Activated naive CD8-positive, alpha-beta T cell treated with anti-CD3 and anti-CD28 coated beads, Interleukin-2, amount 50 U/mL, for 24 hours (primary cell): ENCODE data around the gene SLC39A8.

Experiments
- ATAC-seq: fragments of 150-1000 bp; cut with Tn5 transposase; one replicate; pipeline ENCODE4 v1.10.0; 2021
- DNase-seq: peaks from one replicate; pipeline ENCODE4 v3.0.0; 2021
- H3K27ac Mint-ChIP-seq: one replicate; pipeline ENCODE4 v1.8.0; 2021; ENCODE audit warnings: mild to moderate bottlenecking, mixed read lengths
- H3K27me3 Mint-ChIP-seq: one replicate; pipeline ENCODE4 v1.8.0; 2021; ENCODE audit warnings: mixed read lengths
- H3K36me3 Mint-ChIP-seq: one replicate; pipeline ENCODE4 v1.8.0; 2021; ENCODE audit warnings: low read depth, mixed read lengths
- H3K4me1 Mint-ChIP-seq: one replicate; pipeline ENCODE4 v1.8.0; 2021; ENCODE audit warnings: mixed read lengths
- H3K4me3 Mint-ChIP-seq: one replicate; pipeline ENCODE4 v1.8.0; 2021; ENCODE audit warnings: mild to moderate bottlenecking, moderate library complexity, mixed read lengths
- H3K9me3 Mint-ChIP-seq: one replicate; pipeline ENCODE4 v1.8.0; 2021; ENCODE audit warnings: mixed read lengths

Gene SLC39A8

GRCh38 chr4:102350634-102351033, 5.4 kb upstream of the SLC39A8 start:
- H3K27ac Mint-ChIP-seq, result no peak overlapping the region
- DNase-seq (no peak), ATAC-seq (no peak)
- H3K27me3 Mint-ChIP-seq, result no peaks in the 10 kb centered on the region
- peaks cover 9% of the 10 kb centered on the region for H3K4me1 Mint-ChIP-seq
- H3K36me3 Mint-ChIP-seq, result no peaks in the 10 kb centered on the region
- no peak overlapping the region for H3K4me3 Mint-ChIP-seq
- no peaks in the 10 kb centered on the region for H3K9me3 Mint-ChIP-seq

GRCh38 chr4:102348701-102349100, 3.4 kb upstream of the SLC39A8 start:
- ATAC-seq, result no peak
- Mint-ChIP-seq H3K4me1 (peaks cover 20% of the 10 kb centered on the region), H3K27me3 (no peaks in the 10 kb centered on the region), H3K36me3 (peaks cover 6% of the 10 kb centered on the region), H3K9me3 (no peaks in the 10 kb centered on the region), H3K27ac (no peak overlapping the region), H3K4me3 (no peak overlapping the region)
- no peak for DNase-seq

GRCh38 chr4:102345795-102346100, 466 bp upstream of the SLC39A8 start:
- ATAC-seq (no peak), DNase-seq (no peak)
- Mint-ChIP-seq H3K9me3 (no peaks in the 10 kb centered on the region), H3K4me1 (peaks cover 47% of the 10 kb centered on the region), H3K36me3 (peaks cover 22% of the 10 kb centered on the region), H3K27ac (peak overlapping the region; percentile 98), H3K27me3 (no peaks in the 10 kb centered on the region), H3K4me3 (peak overlapping the region; percentile 90)

GRCh38 chr4:102344520-102344953, 745 bp downstream of the SLC39A8 start:
- peaks cover 29% of the 10 kb centered on the region for H3K36me3 Mint-ChIP-seq
- peak; percentile 70 for ATAC-seq
- no peaks in the 10 kb centered on the region for H3K9me3 Mint-ChIP-seq
- H3K27ac Mint-ChIP-seq, result peak overlapping the region; percentile 98
- H3K27me3 Mint-ChIP-seq, result no peaks in the 10 kb centered on the region
- DNase-seq, result peak; percentile 74
- peak overlapping the region; percentile 90 for H3K4me3 Mint-ChIP-seq
- H3K4me1 Mint-ChIP-seq, result peaks cover 55% of the 10 kb centered on the region

- H3K27ac Mint-ChIP-seq, result peak overlapping the region; percentile 98
- no peaks in the 10 kb centered on the region for H3K9me3 Mint-ChIP-seq
- H3K27me3 Mint-ChIP-seq, result no peaks in the 10 kb centered on the region
- DNase-seq (no peak), ATAC-seq (peak; percentile 32)
- H3K4me3 Mint-ChIP-seq, result peak overlapping the region; percentile 90
- peaks cover 55% of the 10 kb centered on the region for H3K4me1 Mint-ChIP-seq
- peaks cover 32% of the 10 kb centered on the region for H3K36me3 Mint-ChIP-seq
Measured at GRCh38 chr4:102343964-102344519, 1.2 kb downstream of the SLC39A8 start.

GRCh38 chr4:102342404-102343074, 2.7 kb downstream of the SLC39A8 start:
- Mint-ChIP-seq H3K4me1 (peaks cover 64% of the 10 kb centered on the region), H3K27ac (no peak overlapping the region), H3K27me3 (no peaks in the 10 kb centered on the region), H3K9me3 (no peaks in the 10 kb centered on the region), H3K4me3 (peak overlapping the region; percentile 90), H3K36me3 (peaks cover 36% of the 10 kb centered on the region)
- no peak for DNase-seq
- no peak for ATAC-seq

- Mint-ChIP-seq H3K36me3 (peaks cover 38% of the 10 kb centered on the region), H3K27ac (no peak overlapping the region), H3K27me3 (no peaks in the 10 kb centered on the region), H3K4me1 (peaks cover 66% of the 10 kb centered on the region), H3K9me3 (no peaks in the 10 kb centered on the region), H3K4me3 (no peak overlapping the region)
- no peak for DNase-seq
- no peak for ATAC-seq
Measured at GRCh38 chr4:102341201-102341600, 4.1 kb downstream of the SLC39A8 start.

- Mint-ChIP-seq H3K4me1 (peaks cover 72% of the 10 kb centered on the region), H3K9me3 (no peaks in the 10 kb centered on the region), H3K27me3 (no peaks in the 10 kb centered on the region), H3K4me3 (no peak overlapping the region), H3K27ac (no peak overlapping the region), H3K36me3 (peaks cover 47% of the 10 kb centered on the region)
- ATAC-seq (no peak), DNase-seq (no peak)
Measured at GRCh38 chr4:102339018-102339417, 6.3 kb downstream of the SLC39A8 start.

GRCh38 chr4:102338405-102338804, 6.9 kb downstream of the SLC39A8 start:
- H3K4me3 Mint-ChIP-seq, result no peak overlapping the region
- ATAC-seq (peak; percentile 60), DNase-seq (no peak)
- H3K27ac Mint-ChIP-seq, result no peak overlapping the region
- no peaks in the 10 kb centered on the region for H3K27me3 Mint-ChIP-seq
- H3K36me3 Mint-ChIP-seq, result peaks cover 47% of the 10 kb centered on the region
- H3K9me3 Mint-ChIP-seq, result no peaks in the 10 kb centered on the region
- peaks cover 71% of the 10 kb centered on the region for H3K4me1 Mint-ChIP-seq

- H3K27me3 Mint-ChIP-seq, result no peaks in the 10 kb centered on the region
- peaks cover 38% of the 10 kb centered on the region for H3K36me3 Mint-ChIP-seq
- H3K27ac Mint-ChIP-seq, result no peak overlapping the region
- DNase-seq, result no peak
- H3K4me1 Mint-ChIP-seq, result peaks cover 61% of the 10 kb centered on the region
- peaks cover 5% of the 10 kb centered on the region for H3K9me3 Mint-ChIP-seq
- H3K4me3 Mint-ChIP-seq, result no peak overlapping the region
- ATAC-seq, result peak; percentile 43
Measured at GRCh38 chr4:102335616-102336015, 9.7 kb downstream of the SLC39A8 start.

- Mint-ChIP-seq H3K4me1 (peaks cover 63% of the 10 kb centered on the region), H3K9me3 (peaks cover 5% of the 10 kb centered on the region), H3K27me3 (no peaks in the 10 kb centered on the region), H3K36me3 (peaks cover 35% of the 10 kb centered on the region), H3K27ac (no peak overlapping the region), H3K4me3 (no peak overlapping the region)
- DNase-seq, result no peak
- no peak for ATAC-seq
Measured at GRCh38 chr4:102334624-102335023, 10.7 kb downstream of the SLC39A8 start.

GRCh38 chr4:102333787-102334186, 11.5 kb downstream of the SLC39A8 start:
- H3K36me3 Mint-ChIP-seq, result peaks cover 35% of the 10 kb centered on the region

GRCh38 chr4:102328045-102328444, 17.2 kb downstream of the SLC39A8 start:
- Mint-ChIP-seq H3K4me3 (no peak overlapping the region), H3K9me3 (peaks cover 5% of the 10 kb centered on the region), H3K27me3 (no peaks in the 10 kb centered on the region), H3K4me1 (peaks cover 35% of the 10 kb centered on the region), H3K36me3 (peaks cover 20% of the 10 kb centered on the region), H3K27ac (no peak overlapping the region)
- DNase-seq (no peak), ATAC-seq (no peak)

More at GRCh38 chr4:102333787-102334186, 11.5 kb downstream of the SLC39A8 start:
- Mint-ChIP-seq H3K9me3 (peaks cover 5% of the 10 kb centered on the region), H3K27ac (no peak overlapping the region), H3K4me3 (no peak overlapping the region), H3K27me3 (no peaks in the 10 kb centered on the region), H3K4me1 (peaks cover 64% of the 10 kb centered on the region)
- ATAC-seq (no peak), DNase-seq (no peak)

GRCh38 chr4:102326951-102327350, 18.3 kb downstream of the SLC39A8 start:
- ATAC-seq (no peak), DNase-seq (no peak)
- Mint-ChIP-seq H3K4me1 (peaks cover 38% of the 10 kb centered on the region), H3K9me3 (no peaks in the 10 kb centered on the region), H3K36me3 (peaks cover 18% of the 10 kb centered on the region), H3K4me3 (no peak overlapping the region), H3K27ac (no peak overlapping the region), H3K27me3 (no peaks in the 10 kb centered on the region)

GRCh38 chr4:102324730-102325129, 20.6 kb downstream of the SLC39A8 start:
- H3K4me1 Mint-ChIP-seq, result peaks cover 35% of the 10 kb centered on the region
- no peaks in the 10 kb centered on the region for H3K27me3 Mint-ChIP-seq
- no peak overlapping the region for H3K4me3 Mint-ChIP-seq
- peaks cover 17% of the 10 kb centered on the region for H3K36me3 Mint-ChIP-seq
- no peaks in the 10 kb centered on the region for H3K9me3 Mint-ChIP-seq
- H3K27ac Mint-ChIP-seq, result no peak overlapping the region
- ATAC-seq, result no peak
- DNase-seq, result no peak
